GM12878 (cell line): Measurements from ENCODE around the gene AQP11. TPM values are rescaled to one million over a fixed set of nuclear protein-coding genes. Genes with fewer than 3 reads are reported as not detected.
A peak's percentile ranks its signal among the peaks of the same experiment; 100 is the strongest.

Source experiments
- ATAC-seq: fragments of 200-7000 bp; cut with Tn5 transposase; 3 replicates; pipeline ENCODE4 v1.9.1; 2020; ENCODE audit warnings: mild to moderate bottlenecking, moderate library complexity
- BruUV-seq: library from RNA; stranded (reverse); fragments of 400-500 nt; replicated peaks from 2 replicates; lab custom pipeline; 2021; lab: Mats Ljungman, UMichigan
- CTCF ChIA-PET: fragments of 300-600 bp; sonication (Branson Sonifier 250); formaldehyde crosslinking; extraction: SDS; loops from one replicate; lab custom pipeline; 2021; ENCODE audit warnings: inconsistent platforms; lab: Yijun Ruan, JAX
- POLR2A ChIA-PET: fragments of 350-600 bp; formaldehyde crosslinking; extraction: SDS; loops from one replicate; lab custom pipeline; 2021; ENCODE audit warnings: inconsistent platforms; lab: Charles Lee
- RAD21 ChIA-PET: fragments of 300-600 bp; sonication (Branson Sonifier 250); formaldehyde crosslinking; loops from one replicate; lab custom pipeline; 2023; ENCODE audit warnings: antibody characterized with exemption; ENCODE audit not compliant: unreplicated experiment; lab: Charles Lee
- SMC1A ChIA-PET: fragments of 300-600 bp; sonication (Branson Sonifier 250); formaldehyde crosslinking; loops from one replicate; lab custom pipeline; 2023; ENCODE audit not compliant: unreplicated experiment, uncharacterized antibody; lab: Charles Lee
- DNase-seq: peaks from one replicate; pipeline ENCODE4 v3.0.0-alpha.2; 2011; ENCODE audit warnings: low read depth, low spot score
- FAIRE-seq: peaks from 3 replicates; lab custom pipeline; 2011; peaks lifted over from hg19 to GRCh38; lab: Jason Lieb, UNC
- H2AFZ ChIP-seq: 2 replicates; pipeline ENCODE4 v1.6.0; 2011; ENCODE audit warnings: low read depth, low read length, control low read depth; ENCODE audit not compliant: control insufficient read depth
- H3K27ac ChIP-seq: 2 replicates; pipeline ENCODE4 v1.5.1; 2011; ENCODE audit warnings: control low read depth; ENCODE audit not compliant: control insufficient read depth, insufficient read depth
- H3K27me3 ChIP-seq, 2 experiments: replicated peaks in 1 of 2; 2 replicates each; pipeline versions ENCODE4 v1.6.0 to v1.6.1; 2011; ENCODE audit warnings: low read length in 1 of 2; ENCODE audit not compliant: control insufficient read depth in 2 of 2, insufficient read depth in 2 of 2
- H3K36me3 ChIP-seq, 2 experiments: 2 replicates each; pipeline ENCODE4 v1.5.1; 2011; ENCODE audit warnings: low read length in 1 of 2; ENCODE audit not compliant: control insufficient read depth in 2 of 2, insufficient read depth in 2 of 2
- H3K4me1 ChIP-seq: 2 replicates; pipeline ENCODE4 v1.6.1; 2011; ENCODE audit warnings: mild to moderate bottlenecking, low read length, moderate library complexity, mixed read lengths; ENCODE audit not compliant: control insufficient read depth, insufficient read depth
- H3K4me2 ChIP-seq: 2 replicates; pipeline ENCODE4 v1.6.0; 2011; ENCODE audit warnings: control low read depth; ENCODE audit not compliant: control insufficient read depth, insufficient read depth
- H3K4me3 ChIP-seq: fragments of 200-600 bp; sonication (generic); 2 replicates; pipeline ENCODE4 v1.5.1; 2016
- H3K79me2 ChIP-seq: 2 replicates; pipeline ENCODE4 v1.6.0; 2011; ENCODE audit warnings: low read length; ENCODE audit not compliant: control insufficient read depth, insufficient read depth
- H3K9ac ChIP-seq: 2 replicates; pipeline ENCODE4 v1.8.0; 2011; ENCODE audit warnings: low read length, control low read depth, mixed read lengths; ENCODE audit not compliant: control insufficient read depth, insufficient read depth
- H3K9me3 ChIP-seq: replicated peaks from 3 replicates; pipeline ENCODE4 v1.5.1; 2011; ENCODE audit warnings: mild to moderate bottlenecking, low read length; ENCODE audit not compliant: control insufficient read depth, insufficient read depth
- H4K20me1 ChIP-seq: 2 replicates; pipeline ENCODE4 v1.6.0; 2011; ENCODE audit not compliant: control insufficient read depth, insufficient read depth
- BHLHE40 ChIP-seq, 2 experiments: fragments of 450-650 bp in 1 of 2; IDR thresholded peaks; 2 replicates each; pipeline ENCODE4 v1.6.1; 2011 to 2017; ENCODE audit warnings: low read depth in 2 of 2, borderline replicate concordance in 1 of 2, improper control_type of control experiment in 1 of 2, low read length in 1 of 2, mild to moderate bottlenecking in 1 of 2
- CREM ChIP-seq: IDR thresholded peaks from 2 replicates; pipeline ENCODE4 v1.6.1; 2014; ENCODE audit warnings: antibody characterized with exemption, low read depth
- ELK1 ChIP-seq: IDR thresholded peaks from 2 replicates; pipeline ENCODE4 v1.6.1; 2012; ENCODE audit warnings: low read depth, low read length, improper control_type of control experiment
- EZH2 ChIP-seq: IDR thresholded peaks from 2 replicates; pipeline ENCODE4 v1.6.1; 2012; ENCODE audit warnings: low read depth, mild to moderate bottlenecking, control low read depth, inconsistent platforms, low read length, borderline replicate concordance; ENCODE audit not compliant: control insufficient read depth
- FOXM1 ChIP-seq: IDR thresholded peaks from 2 replicates; pipeline ENCODE4 v1.6.1; 2012; ENCODE audit warnings: low read depth, mild to moderate bottlenecking, inconsistent platforms, low read length, moderate library complexity
- HDAC6 ChIP-seq: fragments of 200-600 bp; sonication (generic); IDR thresholded peaks from one replicate; pipeline ENCODE4 v1.8.0; 2017; ENCODE audit warnings: antibody characterized with exemption; ENCODE audit not compliant: unreplicated experiment
- IKZF1 ChIP-seq: fragments of 450-650 bp; conservative IDR thresholded peaks from 2 replicates; pipeline ENCODE4 v1.6.1; 2017; ENCODE audit warnings: antibody characterized with exemption, mild to moderate bottlenecking
- IKZF2 ChIP-seq, 2 experiments: fragments of 450-650 bp; IDR thresholded peaks; 2 replicates each; pipeline ENCODE4 v1.6.1; 2017; ENCODE audit warnings: mild to moderate bottlenecking in 2 of 2, moderate library complexity in 2 of 2
- IRF4 ChIP-seq: IDR thresholded peaks from 2 replicates; pipeline ENCODE4 v1.6.1; 2011; ENCODE audit warnings: low read depth, low read length
- JUNB ChIP-seq: IDR thresholded peaks from 2 replicates; pipeline ENCODE4 v1.6.1; 2016; ENCODE audit warnings: antibody characterized with exemption, mild to moderate bottlenecking
- LARP7 ChIP-seq: fragments of 450-650 bp; IDR thresholded peaks from 2 replicates; pipeline ENCODE4 v1.6.1; 2017; ENCODE audit warnings: mild to moderate bottlenecking
- MEF2A ChIP-seq: IDR thresholded peaks from 2 replicates; pipeline ENCODE4 v1.6.1; 2011; ENCODE audit warnings: low read depth, mild to moderate bottlenecking, low read length, moderate library complexity; ENCODE audit not compliant: insufficient read depth
- NFYA ChIP-seq: IDR thresholded peaks from 2 replicates; pipeline ENCODE4 v1.6.1; 2011; ENCODE audit warnings: low read depth, mild to moderate bottlenecking, low read length, improper control_type of control experiment, borderline replicate concordance
- NR2C2 ChIP-seq: IDR thresholded peaks from 2 replicates; pipeline ENCODE4 v1.6.1; 2011; ENCODE audit warnings: borderline replicate concordance, low read depth; ENCODE audit not compliant: control insufficient read depth, insufficient read length
- POLR2A ChIP-seq: IDR thresholded peaks from 2 replicates; pipeline ENCODE4 v1.6.1; 2011; ENCODE audit warnings: low read depth, mild to moderate bottlenecking, low read length
- SREBF2 ChIP-seq: IDR thresholded peaks from 2 replicates; pipeline ENCODE4 v1.6.1; 2012; ENCODE audit warnings: mild to moderate bottlenecking, low read length
- TARDBP ChIP-seq: IDR thresholded peaks from 2 replicates; pipeline ENCODE4 v1.6.1; 2016; ENCODE audit warnings: borderline replicate concordance
- TCF3 ChIP-seq: IDR thresholded peaks from 2 replicates; pipeline ENCODE4 v1.6.1; 2012; ENCODE audit warnings: low read depth, mild to moderate bottlenecking, low read length, borderline replicate concordance; ENCODE audit not compliant: insufficient read depth
- ZBED1 ChIP-seq: IDR thresholded peaks from 2 replicates; pipeline ENCODE4 v1.6.1; 2016; ENCODE audit warnings: borderline replicate concordance
- ZSCAN29 ChIP-seq: fragments of 450-650 bp; IDR thresholded peaks from 2 replicates; pipeline ENCODE4 v1.6.1; 2017; ENCODE audit warnings: mild to moderate bottlenecking, moderate library complexity
- WGBS: methylation state at CpG from one replicate; pipeline ENCODE4 v1.1.6; 2016; ENCODE audit warnings: low lambda C conversion rate; ENCODE audit not compliant: insufficient replicate concordance, insufficient coverage; ENCODE audit errors: missing lambda C conversion rate; 5-methylcytosine and 5-hydroxymethylcytosine counted together
- in situ Hi-C: fragments of 300-500 bp; cut with MboI; formaldehyde crosslinking; loops from 9 replicates; pipeline ENCODE4 v1.14.3; 2018; ENCODE audit warnings: mixed read lengths
- intact Hi-C: fragments of 100-400 bp; cut with micrococcal nuclease; formaldehyde crosslinking; loops from one replicate; pipeline ENCODE4 v1.14.2; 2022; ENCODE audit not compliant: unreplicated experiment
- polyA plus RNA-seq, 11 experiments: library from polyadenylated mRNA; depleted of rRNA in 4 of 11; unstranded in 6 of 11; stranded (reverse) in 5 of 11; fragments of >200 nt; fragmentation: Nextera tagmentation in 4 of 11; fragmentation: Illumina TruSeq in 1 of 11; extraction: Ambion mirVana in 4 of 11; extraction: Trizol in 1 of 11; gene quantifications; 1 replicate in 1 of 11; 2 replicates in 10 of 11; pipeline versions ENCODE4 v1.2.1 to v1.2.3, GENCODE V29; 2011 to 2016; ENCODE audit warnings: inconsistent platforms in 2 of 11, missing spikeins in 2 of 11, low read depth in 1 of 11
- total RNA-seq, 4 experiments: library from RNA; depleted of rRNA in 3 of 4; stranded (reverse); fragments of >200 nt in 3 of 4; fragmentation: Illumina TruSeq in 1 of 4; extraction: Trizol in 1 of 4; gene quantifications; 2 replicates each; pipeline versions ENCODE4 v1.2.1 to v1.2.3, GENCODE V29; 2013 to 2021
- TF ChIP-seq, protein P1 (sequence below): IDR thresholded peaks from 2 replicates; pipeline ENCODE4 v1.6.1; 2011; ENCODE audit warnings: mild to moderate bottlenecking, low read depth, low read length, moderate library complexity; ENCODE audit not compliant: insufficient replicate concordance

The AQP11 gene
- total and polyA plus RNA-seq, 10 of the 15 experiments (the other 5 are each of a cell fraction or from before 2014, with no cell fraction given) = 0.14 to 2.1 (median 0.54) TPM

GRCh38 chr11:77637345-77638165 lies 47.8 kb downstream of the AQP11 start, which contains the start of gene CLNS1A:
CLNS1A (minus strand) TSS chr11:77637794; CDS start chr11:77637714, 80 bp downstream.
- ChIA-PET RAD21 (interaction anchor here (1.0 kb wide), 1 partner anchor 363 kb away, joined by 3 read pairs; no protein-coding TSS in a partner anchor), CTCF (no interaction called here), SMC1A (no interaction called here), POLR2A (no interaction called here)
- H4K20me1 ChIP-seq = no peaks in the 10 kb centered on the region
- DNase-seq = peak; percentile 68
- no peaks in the 10 kb centered on the region for H3K27me3 ChIP-seq
- H3K9me3 ChIP-seq = peaks cover 3% of the 10 kb centered on the region; the same call in 2 of the 3 replicates
- in situ Hi-C loops = no loop called here
- H3K4me3 ChIP-seq = peak within 1 kb of the TSS; percentile 90
- peak within 1 kb of the TSS; percentile 88 for H3K27ac ChIP-seq
- peak; percentile 99 for ATAC-seq
- 1% methylated on average over 41 of the region's 41 CpGs for WGBS
- peaks cover 41% of the 10 kb centered on the region for H3K79me2 ChIP-seq
- peak within 1 kb of the TSS; percentile 86 for H3K9ac ChIP-seq
- peaks cover 7% of the 10 kb centered on the region for H3K4me1 ChIP-seq
- intact Hi-C loops = loop anchor here (2.0 kb wide), 1 partner anchor 183 kb away; the partner anchor contains the start of genes AAMDC and RSF1
- BruUV-seq = no TSS peak
- H3K4me2 ChIP-seq = peak within 1 kb of the TSS; percentile 89
- peak; percentile 69 for FAIRE-seq
- H2AFZ ChIP-seq = peak within 1 kb of the TSS; percentile 97
- 0 out of 4 replicates have a peak, but pooled peaks cover 0 to 4% of the 10 kb centered on the region in 2 experiments for H3K36me3 ChIP-seq
- TF ChIP-seq ZBED1 (0 out of 2 replicates have a peak, but pooled peaks have one; percentile 19), IKZF1 (peak; percentile 93), JUNB (0 out of 2 replicates have a peak, but pooled peaks have one; percentile 29), IKZF2 (IDR thresholded peaks at IDR 0.05) (peak; percentile 52 to 66; a peak in 3 of 4 replicates), MEF2A (0 out of 2 replicates have a peak, but pooled peaks have one; percentile 33), HDAC6 (peak; percentile 46), FOXM1 (peak; percentile 59; the same call in 1 of the 2 replicates), IRF4 (no peak), NR2C2 (peak; percentile 92), CREM (peak; percentile 72; the same call in 1 of the 2 replicates), BHLHE40 (IDR thresholded peaks at IDR 0.05; ENCODE audit: borderline replicate concordance in 1 of 2, low read depth in 2 of 2, low read length in 1 of 2) (peak; percentile 69 to 73), ELK1 (peak; percentile 69), NFYA (no peak), LARP7 (peak; percentile 73), TCF3 (peak; percentile 44; the same call in 1 of the 2 replicates), SREBF2 (peak; percentile 58; the same call in 1 of the 2 replicates), TARDBP (peak; percentile 80; the same call in 1 of the 2 replicates), EZH2 (no peak), POLR2A (peak; percentile 99), ZSCAN29 (no peak)
- TF ChIP-seq, protein P1, sequence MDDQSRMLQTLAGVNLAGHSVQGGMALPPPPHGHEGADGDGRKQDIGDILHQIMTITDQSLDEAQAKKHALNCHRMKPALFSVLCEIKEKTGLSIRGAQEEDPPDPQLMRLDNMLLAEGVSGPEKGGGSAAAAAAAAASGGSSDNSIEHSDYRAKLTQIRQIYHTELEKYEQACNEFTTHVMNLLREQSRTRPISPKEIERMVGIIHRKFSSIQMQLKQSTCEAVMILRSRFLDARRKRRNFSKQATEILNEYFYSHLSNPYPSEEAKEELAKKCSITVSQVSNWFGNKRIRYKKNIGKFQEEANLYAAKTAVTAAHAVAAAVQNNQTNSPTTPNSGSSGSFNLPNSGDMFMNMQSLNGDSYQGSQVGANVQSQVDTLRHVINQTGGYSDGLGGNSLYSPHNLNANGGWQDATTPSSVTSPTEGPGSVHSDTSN = no peak
